ENCODE results near the gene GNG12. TPM values are rescaled to one million over a fixed set of nuclear protein-coding genes. Genes with fewer than 3 reads are reported as not detected.

The GNG12 gene
- total RNA-seq, 1 experiment from 2014 or later, result 14.3 TPM

GRCh38 chr1:67847466-67847865 is 14.2 kb upstream of the GNG12 start:
- Histone ChIP-seq H3K27me3 (ENCODE audit: insufficient read depth, low read length) (no peaks in the 10 kb centered on the region), H2BK15ac (ENCODE audit: low read depth, low read length) (no peak overlapping the region), H3K56ac (ENCODE audit: insufficient read length, low read depth, low read length) (no peak overlapping the region), H3K23me2 (ENCODE audit: insufficient read length, low read depth, low read length, poor library complexity, severe bottlenecking) (no peaks in the 10 kb centered on the region), H3K79me1 (ENCODE audit: insufficient read depth, low read depth, low read length, poor library complexity, severe bottlenecking) (no peaks in the 10 kb centered on the region), H4K91ac (ENCODE audit: insufficient read length, low read depth, low read length) (no peak overlapping the region), H3K4me2 (ENCODE audit: insufficient read depth, insufficient read length, low read length) (no peak overlapping the region), H2BK12ac (ENCODE audit: insufficient read length, low read depth, low read length) (no peak overlapping the region), H3K14ac (ENCODE audit: insufficient read depth, low read length) (no peak overlapping the region), H3K9me3 (ENCODE audit: control insufficient read depth, low read depth, low read length) (no peaks in the 10 kb centered on the region), H3K4ac (ENCODE audit: low read depth, low read length) (no peak overlapping the region), H3K27ac (ENCODE audit: insufficient read length, low read depth, low read length) (no peak overlapping the region), H3T11ph (ENCODE audit: low read length) (no peak overlapping the region), H3K79me2 (ENCODE audit: insufficient read depth, low read length) (no peaks in the 10 kb centered on the region), H2BK5ac (ENCODE audit: insufficient read length, low read length) (no peak overlapping the region), H3K23ac (ENCODE audit: insufficient read length, low read depth, low read length) (no peak overlapping the region), H2BK120ac (ENCODE audit: low read depth, low read length, poor library complexity, severe bottlenecking) (no peak overlapping the region), H2BK20ac (ENCODE audit: low read depth, low read length, poor library complexity, severe bottlenecking) (no peak overlapping the region), H2AK5ac (ENCODE audit: insufficient read length, low read length) (no peak overlapping the region), H3K18ac (ENCODE audit: insufficient read length, low read depth, low read length) (no peak overlapping the region), H4K8ac (replicated peaks; ENCODE audit: insufficient read length, low read depth, low read length) (no peak overlapping the region), H3K9ac (ENCODE audit: extremely low read depth, insufficient read length, low read length) (no peak overlapping the region), H4K5ac (ENCODE audit: insufficient read length, low read depth, low read length) (no peak overlapping the region), H3K4me1 (ENCODE audit: insufficient read depth, low read length) (no peaks in the 10 kb centered on the region; the same call in 1 of the 2 replicates), H2AFZ (ENCODE audit: low read length) (no peak overlapping the region), H4K20me1 (ENCODE audit: control insufficient read depth, insufficient read depth, insufficient read length) (no peaks in the 10 kb centered on the region)
- H3K27me3 Mint-ChIP-seq (ENCODE audit: low read depth), result peaks cover 1% of the 10 kb centered on the region
- H3K4me1 Mint-ChIP-seq, result peaks cover 16 to 24% of the 10 kb centered on the region in 2 experiments
- H3K4me3 Mint-ChIP-seq, result no peak overlapping the region
- H3K27ac Mint-ChIP-seq, result no peak overlapping the region
- H3K36me3 Mint-ChIP-seq (ENCODE audit: insufficient read depth in 1 of 3, low read depth in 3 of 3), result no peaks in the 10 kb centered on the region
- TF ChIP-seq CTCF (conservative IDR thresholded peaks at IDR 0.05), result no peak
- no peaks in the 10 kb centered on the region for H3K9me3 Mint-ChIP-seq
- WGBS (ENCODE audit: extremely low coverage, insufficient read length, low lambda C conversion rate), result no CpG with 5 or more reads among the region's 2 CpGs
- DNase-seq, result no peak

Measured in H9 (cell line).